ENCODE measurements around the gene CIB4.

CIB4 gene

DNA sequence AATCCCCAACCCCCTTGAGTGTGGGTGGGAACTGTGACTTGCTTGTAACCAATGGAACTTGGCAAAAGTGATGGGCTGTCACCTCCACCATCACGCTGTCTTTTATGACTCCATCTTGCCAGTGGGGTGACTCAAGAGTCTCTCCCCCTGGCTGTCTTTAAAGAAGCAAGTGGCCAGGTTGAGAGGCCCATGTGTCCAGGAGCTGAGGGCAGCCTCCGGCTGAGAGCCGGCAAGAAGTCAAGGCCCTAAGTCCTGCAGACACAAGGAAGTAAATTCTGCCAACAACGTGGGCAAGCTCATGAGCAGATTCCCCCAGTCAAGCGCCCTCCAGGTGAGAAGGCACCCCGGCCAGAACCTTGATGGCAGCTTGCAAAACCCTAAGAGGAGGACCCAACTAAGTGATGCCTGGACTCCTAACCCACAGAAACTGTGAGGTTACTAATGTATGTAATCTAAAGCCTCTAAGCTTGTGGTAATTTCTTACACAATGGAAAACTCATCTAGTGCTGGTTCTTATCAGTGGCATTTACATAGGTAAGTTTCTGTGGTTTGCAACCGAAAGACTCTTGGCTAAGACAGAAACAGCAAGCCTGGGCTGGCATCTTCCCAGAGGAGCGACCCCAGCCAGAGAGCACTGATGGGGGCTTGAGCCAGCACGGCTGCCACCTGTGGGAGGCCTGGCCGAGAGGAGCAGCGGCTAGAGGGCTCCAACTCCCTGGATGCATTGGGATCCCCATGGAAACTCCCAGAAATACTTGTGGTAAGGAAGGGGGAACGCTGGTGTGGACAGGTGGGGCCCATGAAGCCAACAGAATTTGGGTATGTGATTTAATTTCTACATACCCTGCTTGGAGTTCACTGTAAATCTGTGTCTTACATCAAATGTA is 49.3 kb downstream of the CIB4 start:
- no peak for DNase-seq
- Histone ChIP-seq H3K4me2 (ENCODE audit: low read length, poor library complexity, severe bottlenecking) (no peak overlapping the region), H3K27me3 (ENCODE audit: control insufficient read depth in 1 of 2, insufficient read depth in 1 of 2, low read length in 2 of 2) (peaks cover 75 to 94% of the 10 kb centered on the region in 2 experiments), H4K8ac (ENCODE audit: low read length) (no peak overlapping the region), H2BK5ac (ENCODE audit: low read depth, low read length, poor library complexity, severe bottlenecking) (no peak overlapping the region), H3K79me1 (replicated peaks; ENCODE audit: low read length, poor library complexity, severe bottlenecking) (no peaks in the 10 kb centered on the region), H3K4me3 (ENCODE audit: insufficient read depth in 1 of 2, low read depth in 1 of 2, low read length in 2 of 2) (no peak overlapping the region), H3K9me3 (ENCODE audit: control insufficient read depth, low read length) (no peaks in the 10 kb centered on the region), H2BK15ac (ENCODE audit: low read depth, poor library complexity, severe bottlenecking) (no peak overlapping the region), H3K23ac (ENCODE audit: low read length in 2 of 2) (no peak overlapping the region), H3K9ac (ENCODE audit: low read length) (no peak overlapping the region), H2BK12ac (ENCODE audit: low read length in 2 of 2) (no peak overlapping the region), H3K27ac (ENCODE audit: low read length, poor library complexity, severe bottlenecking) (no peak overlapping the region), H3K4me1 (ENCODE audit: control insufficient read depth, insufficient read depth, low read depth, low read length) (no peaks in the 10 kb centered on the region), H3K4ac (ENCODE audit: low read depth in 1 of 2, low read length in 2 of 2) (no peak overlapping the region), H3K18ac (ENCODE audit: low read depth in 1 of 2, low read length in 2 of 2) (no peak overlapping the region), H4K91ac (ENCODE audit: low read length) (no peak overlapping the region), H2BK120ac (ENCODE audit: low read depth, low read length) (no peak overlapping the region), H3K14ac (ENCODE audit: low read length in 2 of 2) (no peak overlapping the region), H2AK5ac (ENCODE audit: low read length, severe bottlenecking) (no peak overlapping the region), H2AFZ (ENCODE audit: low read depth, low read length) (no peak overlapping the region), H3K36me3 (ENCODE audit: control insufficient read depth in 1 of 2, insufficient read depth in 2 of 2, low read depth in 1 of 2, low read length in 2 of 2) (no peaks in the 10 kb centered on the region)
- WGBS: 84% methylated on average over 11 of the region's 12 CpGs

DNA sequence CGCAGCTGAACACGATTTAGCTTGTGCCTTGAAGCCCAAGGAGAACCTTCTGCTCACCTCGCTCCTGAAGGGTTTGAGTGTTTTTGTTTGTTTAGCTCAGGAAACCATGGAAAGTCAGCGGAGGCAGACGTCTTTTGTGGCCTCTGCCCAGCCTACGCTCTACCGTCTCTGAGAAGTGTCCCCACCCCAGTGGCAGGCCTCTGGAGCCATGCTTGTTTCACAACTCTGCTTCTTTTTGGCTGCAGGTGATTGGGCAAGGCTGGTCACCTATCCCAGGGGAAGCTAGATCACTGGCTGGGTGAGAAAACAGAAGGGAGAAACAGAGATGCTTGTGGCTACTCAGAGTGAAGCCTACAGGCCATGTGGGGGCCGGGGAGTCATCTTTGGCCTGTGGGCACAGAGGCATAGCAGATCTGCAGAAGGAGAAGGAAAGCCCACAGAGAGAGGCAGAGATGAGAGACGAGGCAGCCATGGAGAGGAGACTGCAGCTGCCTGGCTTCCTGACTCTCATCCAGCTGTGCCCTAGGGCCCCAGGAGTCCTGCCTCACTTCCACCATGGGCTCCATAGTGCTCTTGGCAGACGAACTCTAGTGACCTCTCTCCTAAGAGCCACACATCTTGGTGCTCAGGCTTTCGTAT is 50.1 kb downstream of the CIB4 start:
- H3K36me3 ChIP-seq (ENCODE audit: control insufficient read depth in 1 of 2, insufficient read depth in 2 of 2, low read depth in 1 of 2, low read length in 2 of 2): no peaks in the 10 kb centered on the region
- H3K79me1 ChIP-seq (replicated peaks; ENCODE audit: low read length, poor library complexity, severe bottlenecking): no peaks in the 10 kb centered on the region
- no peak overlapping the region for H2BK5ac ChIP-seq (ENCODE audit: low read depth, low read length, poor library complexity, severe bottlenecking)
- peaks cover 76 to 95% of the 10 kb centered on the region in 2 experiments for H3K27me3 ChIP-seq (ENCODE audit: control insufficient read depth in 1 of 2, insufficient read depth in 1 of 2, low read length in 2 of 2)
- H2AFZ ChIP-seq (ENCODE audit: low read depth, low read length): no peak overlapping the region
- no peak overlapping the region for H3K14ac ChIP-seq (ENCODE audit: low read length in 2 of 2)
- no peak overlapping the region for H3K4me2 ChIP-seq (ENCODE audit: low read length, poor library complexity, severe bottlenecking)
- no peak overlapping the region for H2BK12ac ChIP-seq (ENCODE audit: low read length in 2 of 2)
- no peak overlapping the region for H3K4ac ChIP-seq (ENCODE audit: low read depth in 1 of 2, low read length in 2 of 2)
- no peak overlapping the region for H2BK15ac ChIP-seq (ENCODE audit: low read depth, poor library complexity, severe bottlenecking)
- no peak overlapping the region for H3K9ac ChIP-seq (ENCODE audit: low read length)
- H3K4me3 ChIP-seq (ENCODE audit: insufficient read depth in 1 of 2, low read depth in 1 of 2, low read length in 2 of 2): no peak overlapping the region
- 79% methylated on average over 10 of the region's 11 CpGs for WGBS
- no peak overlapping the region for H2AK5ac ChIP-seq (ENCODE audit: low read length, severe bottlenecking)
- H4K91ac ChIP-seq (ENCODE audit: low read length): no peak overlapping the region
- no peak overlapping the region for H2BK120ac ChIP-seq (ENCODE audit: low read depth, low read length)
- H4K8ac ChIP-seq (ENCODE audit: low read length): no peak overlapping the region
- no peaks in the 10 kb centered on the region for H3K9me3 ChIP-seq (ENCODE audit: control insufficient read depth, low read length)
- H3K23ac ChIP-seq (ENCODE audit: low read length in 2 of 2): no peak overlapping the region
- no peak overlapping the region for H3K18ac ChIP-seq (ENCODE audit: low read depth in 1 of 2, low read length in 2 of 2)
- no peaks in the 10 kb centered on the region for H3K4me1 ChIP-seq (ENCODE audit: control insufficient read depth, insufficient read depth, low read depth, low read length)
- H3K27ac ChIP-seq (ENCODE audit: low read length, poor library complexity, severe bottlenecking): no peak overlapping the region
- DNase-seq: no peak

DNA sequence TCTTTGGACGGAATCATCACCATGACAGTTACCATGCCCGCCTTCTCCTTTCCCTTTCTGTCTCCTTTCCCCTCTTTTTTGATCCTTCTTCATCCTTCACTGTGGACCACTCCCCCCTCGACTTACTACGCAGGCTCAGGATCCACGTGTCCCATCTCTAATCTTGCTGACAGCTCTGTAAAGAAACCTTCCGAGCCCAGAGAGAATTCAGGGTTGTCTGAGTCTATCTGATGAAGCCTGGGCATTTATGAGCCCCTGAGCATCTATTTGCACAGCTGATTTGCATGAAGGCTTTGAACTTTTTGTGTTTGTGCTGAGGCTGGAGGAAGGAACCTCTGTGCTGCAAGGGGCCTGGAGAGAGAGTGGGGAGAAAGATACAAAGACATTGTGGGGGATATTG is 50.7 kb downstream of the CIB4 start:
- Histone ChIP-seq H4K91ac (ENCODE audit: low read length) (no peak overlapping the region), H3K9me3 (ENCODE audit: control insufficient read depth, low read length) (no peaks in the 10 kb centered on the region), H2BK15ac (ENCODE audit: low read depth, poor library complexity, severe bottlenecking) (no peak overlapping the region), H3K27me3 (ENCODE audit: control insufficient read depth in 1 of 2, insufficient read depth in 1 of 2, low read length in 2 of 2) (peaks cover 79 to 95% of the 10 kb centered on the region in 2 experiments), H3K79me1 (replicated peaks; ENCODE audit: low read length, poor library complexity, severe bottlenecking) (no peaks in the 10 kb centered on the region), H3K4me3 (ENCODE audit: insufficient read depth in 1 of 2, low read depth in 1 of 2, low read length in 2 of 2) (no peak overlapping the region), H3K4me1 (ENCODE audit: control insufficient read depth, insufficient read depth, low read depth, low read length) (no peaks in the 10 kb centered on the region), H3K9ac (ENCODE audit: low read length) (no peak overlapping the region), H3K23ac (ENCODE audit: low read length in 2 of 2) (no peak overlapping the region), H2BK12ac (ENCODE audit: low read length in 2 of 2) (no peak overlapping the region), H4K8ac (ENCODE audit: low read length) (no peak overlapping the region), H2AFZ (ENCODE audit: low read depth, low read length) (no peak overlapping the region), H2BK5ac (ENCODE audit: low read depth, low read length, poor library complexity, severe bottlenecking) (no peak overlapping the region), H3K4me2 (ENCODE audit: low read length, poor library complexity, severe bottlenecking) (no peak overlapping the region), H2AK5ac (ENCODE audit: low read length, severe bottlenecking) (no peak overlapping the region), H3K14ac (ENCODE audit: low read length in 2 of 2) (no peak overlapping the region), H3K36me3 (ENCODE audit: control insufficient read depth in 1 of 2, insufficient read depth in 2 of 2, low read depth in 1 of 2, low read length in 2 of 2) (no peaks in the 10 kb centered on the region), H3K4ac (ENCODE audit: low read depth in 1 of 2, low read length in 2 of 2) (no peak overlapping the region), H3K27ac (ENCODE audit: low read length, poor library complexity, severe bottlenecking) (no peak overlapping the region), H3K18ac (ENCODE audit: low read depth in 1 of 2, low read length in 2 of 2) (no peak overlapping the region), H2BK120ac (ENCODE audit: low read depth, low read length) (no peak overlapping the region)
- DNase-seq: no peak
- 75% methylated on average over 6 of the region's 6 CpGs for WGBS

DNA sequence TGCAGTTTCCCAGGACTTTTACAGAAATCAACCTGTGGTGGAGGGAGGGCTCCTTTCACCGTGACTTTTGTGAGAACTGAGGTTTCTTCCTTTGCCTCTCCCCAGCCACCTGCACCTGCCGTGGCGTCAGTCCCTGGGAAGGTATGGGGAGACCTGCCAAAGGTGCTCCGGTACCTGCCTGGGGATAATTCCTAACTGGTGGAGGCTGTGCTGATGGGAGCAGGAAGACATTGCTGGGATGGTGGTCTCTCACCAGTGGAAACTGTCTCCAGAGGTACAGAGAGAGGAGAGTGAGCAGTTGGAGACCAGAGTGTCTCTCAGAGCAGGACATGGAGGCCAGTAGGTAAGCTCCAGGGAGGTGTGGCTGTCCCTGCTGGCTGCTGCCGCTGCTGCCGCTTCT is 52.6 kb downstream of the CIB4 start:
- H3K18ac ChIP-seq (ENCODE audit: low read depth in 1 of 2, low read length in 2 of 2): no peak overlapping the region
- no peak overlapping the region for H2AFZ ChIP-seq (ENCODE audit: low read depth, low read length)
- H4K91ac ChIP-seq (ENCODE audit: low read length): no peak overlapping the region
- no peaks in the 10 kb centered on the region for H3K36me3 ChIP-seq (ENCODE audit: control insufficient read depth in 1 of 2, insufficient read depth in 2 of 2, low read depth in 1 of 2, low read length in 2 of 2)
- H4K8ac ChIP-seq (ENCODE audit: low read length): no peak overlapping the region
- no peak overlapping the region for H2BK12ac ChIP-seq (ENCODE audit: low read length in 2 of 2)
- H3K14ac ChIP-seq (ENCODE audit: low read length in 2 of 2): no peak overlapping the region
- H3K9me3 ChIP-seq (ENCODE audit: control insufficient read depth, low read length): no peaks in the 10 kb centered on the region
- no peak overlapping the region for H3K4me3 ChIP-seq (ENCODE audit: insufficient read depth in 1 of 2, low read depth in 1 of 2, low read length in 2 of 2)
- no peak overlapping the region for H2BK5ac ChIP-seq (ENCODE audit: low read depth, low read length, poor library complexity, severe bottlenecking)
- no peaks in the 10 kb centered on the region for H3K79me1 ChIP-seq (replicated peaks; ENCODE audit: low read length, poor library complexity, severe bottlenecking)
- 97% methylated on average over 5 of the region's 6 CpGs for WGBS
- H3K23ac ChIP-seq (ENCODE audit: low read length in 2 of 2): no peak overlapping the region
- H2AK5ac ChIP-seq (ENCODE audit: low read length, severe bottlenecking): no peak overlapping the region
- no peaks in the 10 kb centered on the region for H3K4me1 ChIP-seq (ENCODE audit: control insufficient read depth, insufficient read depth, low read depth, low read length)
- no peak overlapping the region for H2BK120ac ChIP-seq (ENCODE audit: low read depth, low read length)
- peaks cover 75 to 95% of the 10 kb centered on the region in 2 experiments for H3K27me3 ChIP-seq (ENCODE audit: control insufficient read depth in 1 of 2, insufficient read depth in 1 of 2, low read length in 2 of 2)
- no peak overlapping the region for H3K27ac ChIP-seq (ENCODE audit: low read length, poor library complexity, severe bottlenecking)
- DNase-seq: no peak
- H3K9ac ChIP-seq (ENCODE audit: low read length): no peak overlapping the region
- H3K4me2 ChIP-seq (ENCODE audit: low read length, poor library complexity, severe bottlenecking): no peak overlapping the region
- H2BK15ac ChIP-seq (ENCODE audit: low read depth, poor library complexity, severe bottlenecking): no peak overlapping the region
- H3K4ac ChIP-seq (ENCODE audit: low read depth in 1 of 2, low read length in 2 of 2): no peak overlapping the region
